ENCODE data around the gene HNF1B. TPM values are rescaled to one million over a fixed set of nuclear protein-coding genes. Genes with fewer than 3 reads are reported as not detected.
A peak's percentile ranks its signal among the peaks of the same experiment; 100 is the strongest.

Gene HNF1B
- polyA plus RNA-seq, 1 of the 3 experiments (the other 2 are of a cell fraction) = not detected

DNA sequence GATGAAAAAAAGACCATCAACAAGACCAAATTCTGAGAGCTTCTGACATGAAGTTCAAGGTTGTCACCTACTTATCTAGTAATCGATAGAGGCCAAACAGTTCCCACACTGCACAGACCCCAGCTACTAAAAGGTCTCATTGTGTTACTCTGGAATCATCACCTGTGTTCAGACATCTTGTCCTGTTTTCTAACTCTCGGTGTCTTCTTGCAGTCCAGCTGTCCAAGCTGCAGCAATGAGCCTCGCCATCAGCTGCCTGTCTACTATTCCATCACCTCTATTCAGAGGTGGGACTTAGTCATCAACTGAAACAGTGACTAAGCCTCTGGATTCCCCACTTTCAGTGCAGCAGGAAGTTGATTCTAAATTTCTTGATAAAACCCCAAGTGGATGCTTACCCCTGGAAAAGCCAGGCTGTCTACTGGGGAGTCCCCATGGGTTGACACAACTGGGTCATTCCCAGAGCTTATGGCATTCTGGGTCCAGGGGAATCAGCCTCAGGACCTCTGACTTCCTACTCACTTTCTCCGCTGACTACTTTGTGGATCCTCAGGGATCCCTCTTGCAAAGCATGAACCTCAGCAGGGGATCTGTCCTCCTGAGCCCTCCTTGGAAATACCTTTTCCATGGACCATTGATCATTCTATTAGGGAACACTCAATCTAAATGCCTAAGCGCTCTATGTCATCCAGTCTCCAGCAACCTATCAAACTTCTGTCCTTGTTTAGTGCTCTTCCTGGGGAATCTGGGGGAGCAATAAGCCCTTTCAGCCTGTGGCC, 46.5 kb downstream of the HNF1B start:
- H3K27me3 ChIP-seq (ENCODE audit: insufficient read depth) = no peaks in the 10 kb centered on the region
- H3K9me3 ChIP-seq = no peaks in the 10 kb centered on the region
- no peaks in the 10 kb centered on the region for H4K20me1 ChIP-seq (ENCODE audit: insufficient read depth)
- TF ChIP-seq EP300 (IDR thresholded peaks at IDR 0.05; ENCODE audit: borderline replicate concordance in 1 of 2, low read depth in 1 of 2, low read length in 1 of 2) (no peak), GATA2 (CRISPR knock-in tag; IDR thresholded peaks at IDR 0.05) (no peak), EZH2phosphoT487 (IDR thresholded peaks at IDR 0.05; ENCODE audit: borderline replicate concordance, low read depth) (no peak), GABPA (IDR thresholded peaks at IDR 0.05; ENCODE audit: low read depth) (no peak), RCOR1 (IDR thresholded peaks at IDR 0.05; ENCODE audit: low read length) (no peak), RXRA (IDR thresholded peaks at IDR 0.05; ENCODE audit: borderline replicate concordance, low read depth) (no peak), JUND (IDR thresholded peaks at IDR 0.05) (0 out of 2 replicates have a peak, but pooled peaks have one; percentile 7), NRF1 (IDR thresholded peaks at IDR 0.05; ENCODE audit: low read depth, low read length) (no peak), RAD21 (IDR thresholded peaks at IDR 0.05; ENCODE audit: low read length) (no peak)
- 66% methylated on average over 5 of the region's 5 CpGs for WGBS (ENCODE audit: low lambda C conversion rate)
- H3K4me3 ChIP-seq (ENCODE audit: low read depth in 2 of 2, low read length in 1 of 2) = no peak overlapping the region
- no peaks in the 10 kb centered on the region for H3K9me2 ChIP-seq
- DNase-seq = no peak
- H3K4me1 ChIP-seq (ENCODE audit: control insufficient read depth in 1 of 2, insufficient read depth in 2 of 2, low read depth in 1 of 2, low read length in 1 of 2) = no peaks in the 10 kb centered on the region; a peak in 1 of 4 replicates
- H3K4me2 ChIP-seq = no peak overlapping the region; the same call in 1 of the 2 replicates
- no peaks in the 10 kb centered on the region for H3K36me3 ChIP-seq (replicated peaks in 1 of 2; ENCODE audit: control insufficient read depth in 1 of 2, insufficient read depth in 2 of 2, low read length in 1 of 2)
- H3K79me2 ChIP-seq (ENCODE audit: insufficient read depth) = no peaks in the 10 kb centered on the region
- H2AFZ ChIP-seq (ENCODE audit: low read depth) = no peak overlapping the region
- H3F3A ChIP-seq (replicated peaks; ENCODE audit: insufficient read depth) = no peaks in the 10 kb centered on the region
- no peak overlapping the region for H3K27ac ChIP-seq (ENCODE audit: low read depth in 2 of 2, low read length in 1 of 2)
- ChIA-PET CTCF (no interaction called here), POLR2A (no interaction called here)
- H3K9ac ChIP-seq = no peak overlapping the region

DNA sequence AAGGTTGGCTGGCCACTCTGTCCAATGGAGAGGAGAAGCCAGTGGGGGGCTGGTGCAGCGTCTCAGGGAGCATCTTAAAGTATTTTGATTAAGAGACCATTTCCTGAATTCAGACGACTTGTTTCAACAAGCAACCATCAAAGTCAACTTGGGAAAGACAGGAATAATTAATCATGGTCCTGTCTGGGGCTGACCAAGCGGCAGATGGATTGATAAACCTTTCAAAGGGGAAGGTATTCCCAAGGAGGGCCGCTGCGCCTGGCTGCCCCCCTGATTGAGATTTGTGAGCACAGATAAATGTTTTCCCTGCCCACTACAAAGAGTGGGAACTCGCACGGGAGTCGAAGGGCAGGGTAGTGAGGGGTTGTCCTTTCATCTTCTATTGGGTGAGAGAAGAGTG, 47.5 kb downstream of the HNF1B start:
- H3K4me3 ChIP-seq (ENCODE audit: low read depth in 2 of 2, low read length in 1 of 2) = no peak overlapping the region
- WGBS (ENCODE audit: low lambda C conversion rate) = 41% methylated on average over 8 of the region's 8 CpGs
- H3K4me2 ChIP-seq = no peak overlapping the region
- H3K27ac ChIP-seq (ENCODE audit: low read depth in 2 of 2, low read length in 1 of 2) = no peak overlapping the region
- no peaks in the 10 kb centered on the region for H3K36me3 ChIP-seq (replicated peaks in 1 of 2; ENCODE audit: control insufficient read depth in 1 of 2, insufficient read depth in 2 of 2, low read length in 1 of 2)
- no peak overlapping the region for H2AFZ ChIP-seq (ENCODE audit: low read depth)
- no peaks in the 10 kb centered on the region for H3K9me2 ChIP-seq
- H3F3A ChIP-seq (replicated peaks; ENCODE audit: insufficient read depth) = no peaks in the 10 kb centered on the region
- no peak for DNase-seq
- no peaks in the 10 kb centered on the region for H3K9me3 ChIP-seq
- ChIA-PET CTCF (no interaction called here), POLR2A (no interaction called here)
- no peaks in the 10 kb centered on the region for H3K79me2 ChIP-seq (ENCODE audit: insufficient read depth)
- H3K4me1 ChIP-seq (ENCODE audit: control insufficient read depth in 1 of 2, insufficient read depth in 2 of 2, low read depth in 1 of 2, low read length in 1 of 2) = no peaks in the 10 kb centered on the region; a peak in 1 of 4 replicates
- H4K20me1 ChIP-seq (ENCODE audit: insufficient read depth) = no peaks in the 10 kb centered on the region
- no peak overlapping the region for H3K9ac ChIP-seq
- H3K27me3 ChIP-seq (ENCODE audit: insufficient read depth) = no peaks in the 10 kb centered on the region
- no peak for TF ChIP-seq SMC3 (IDR thresholded peaks at IDR 0.05; ENCODE audit: low read depth, low read length)
- TF ChIP-seq EZH2phosphoT487 (IDR thresholded peaks at IDR 0.05; ENCODE audit: borderline replicate concordance, low read depth) = no peak
- TF ChIP-seq, protein P1, sequence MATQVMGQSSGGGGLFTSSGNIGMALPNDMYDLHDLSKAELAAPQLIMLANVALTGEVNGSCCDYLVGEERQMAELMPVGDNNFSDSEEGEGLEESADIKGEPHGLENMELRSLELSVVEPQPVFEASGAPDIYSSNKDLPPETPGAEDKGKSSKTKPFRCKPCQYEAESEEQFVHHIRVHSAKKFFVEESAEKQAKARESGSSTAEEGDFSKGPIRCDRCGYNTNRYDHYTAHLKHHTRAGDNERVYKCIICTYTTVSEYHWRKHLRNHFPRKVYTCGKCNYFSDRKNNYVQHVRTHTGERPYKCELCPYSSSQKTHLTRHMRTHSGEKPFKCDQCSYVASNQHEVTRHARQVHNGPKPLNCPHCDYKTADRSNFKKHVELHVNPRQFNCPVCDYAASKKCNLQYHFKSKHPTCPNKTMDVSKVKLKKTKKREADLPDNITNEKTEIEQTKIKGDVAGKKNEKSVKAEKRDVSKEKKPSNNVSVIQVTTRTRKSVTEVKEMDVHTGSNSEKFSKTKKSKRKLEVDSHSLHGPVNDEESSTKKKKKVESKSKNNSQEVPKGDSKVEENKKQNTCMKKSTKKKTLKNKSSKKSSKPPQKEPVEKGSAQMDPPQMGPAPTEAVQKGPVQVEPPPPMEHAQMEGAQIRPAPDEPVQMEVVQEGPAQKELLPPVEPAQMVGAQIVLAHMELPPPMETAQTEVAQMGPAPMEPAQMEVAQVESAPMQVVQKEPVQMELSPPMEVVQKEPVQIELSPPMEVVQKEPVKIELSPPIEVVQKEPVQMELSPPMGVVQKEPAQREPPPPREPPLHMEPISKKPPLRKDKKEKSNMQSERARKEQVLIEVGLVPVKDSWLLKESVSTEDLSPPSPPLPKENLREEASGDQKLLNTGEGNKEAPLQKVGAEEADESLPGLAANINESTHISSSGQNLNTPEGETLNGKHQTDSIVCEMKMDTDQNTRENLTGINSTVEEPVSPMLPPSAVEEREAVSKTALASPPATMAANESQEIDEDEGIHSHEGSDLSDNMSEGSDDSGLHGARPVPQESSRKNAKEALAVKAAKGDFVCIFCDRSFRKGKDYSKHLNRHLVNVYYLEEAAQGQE (IDR thresholded peaks at IDR 0.05; ENCODE audit: low read depth, low read length) = no peak
- TF ChIP-seq NRF1 (IDR thresholded peaks at IDR 0.05; ENCODE audit: low read depth, low read length) = no peak
- TF ChIP-seq TEAD4 (IDR thresholded peaks at IDR 0.05; ENCODE audit: borderline replicate concordance, insufficient read depth) = no peak
- TF ChIP-seq GATA2 (CRISPR knock-in tag; IDR thresholded peaks at IDR 0.05) = no peak
- TF ChIP-seq FOXM1 (IDR thresholded peaks at IDR 0.05; ENCODE audit: low read depth) = no peak
- TF ChIP-seq JUND (IDR thresholded peaks at IDR 0.05) = no peak
- TF ChIP-seq MXI1 (IDR thresholded peaks at IDR 0.05; ENCODE audit: low read depth, low read length) = no peak
- no peak for TF ChIP-seq ZBTB33 (IDR thresholded peaks at IDR 0.05; ENCODE audit: borderline replicate concordance, low read depth)
- no peak for TF ChIP-seq GABPA (IDR thresholded peaks at IDR 0.05; ENCODE audit: low read depth)
- TF ChIP-seq USF2 (IDR thresholded peaks at IDR 0.05; ENCODE audit: borderline replicate concordance, low read depth, low read length) = no peak
- TF ChIP-seq CTCF (IDR thresholded peaks at IDR 0.05) = no peak

Data from SK-N-SH (cell line).